NCI-H1694 treated with DMSO at 0.1 percent for 48 hours (cell line): ENCODE measurements around the gene STARD10.

Experiments used
- DNase-seq: peaks from one replicate; lab custom pipeline; 2025; lab: John Stamatoyannopoulos, UW

The STARD10 gene

DNA sequence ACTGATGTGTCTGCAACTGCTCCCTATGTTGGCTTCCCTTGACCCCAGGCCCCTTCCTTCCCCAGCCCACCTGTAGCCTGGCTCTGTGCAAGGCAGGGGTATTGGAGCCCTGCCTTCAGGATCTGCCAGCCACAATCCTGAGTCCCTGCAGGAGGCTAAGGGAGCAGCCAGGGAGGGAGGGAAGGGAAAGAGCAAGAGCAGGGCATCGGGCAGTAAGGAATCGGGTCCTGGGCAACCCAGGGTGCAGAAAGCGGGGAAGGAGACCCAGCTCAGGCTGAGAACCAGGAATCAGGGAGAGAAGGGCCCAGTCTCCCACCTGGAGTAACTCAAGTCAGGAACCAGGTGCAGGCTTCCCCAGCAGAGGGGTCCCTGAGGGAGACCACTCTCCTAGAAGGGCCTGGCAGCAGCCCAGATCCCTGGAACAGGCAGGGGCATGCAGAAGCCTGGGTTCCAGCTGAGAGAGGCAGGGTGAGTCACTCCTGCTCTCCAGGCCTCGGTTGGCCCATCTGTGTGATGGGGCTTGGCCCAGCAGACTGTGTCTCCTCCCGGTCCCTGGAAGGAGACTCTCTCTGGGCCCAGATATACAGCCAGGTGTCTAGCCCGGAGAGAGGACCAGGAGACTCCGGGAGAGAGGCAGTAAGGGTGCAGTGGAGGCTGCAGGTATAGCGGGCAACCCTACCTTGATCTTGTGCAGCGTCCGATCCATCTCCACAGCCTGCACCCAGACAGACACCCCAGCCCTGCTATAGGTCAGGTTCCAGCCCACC lies 13.4 kb downstream of the STARD10 start:
- no peak for DNase-seq

DNA sequence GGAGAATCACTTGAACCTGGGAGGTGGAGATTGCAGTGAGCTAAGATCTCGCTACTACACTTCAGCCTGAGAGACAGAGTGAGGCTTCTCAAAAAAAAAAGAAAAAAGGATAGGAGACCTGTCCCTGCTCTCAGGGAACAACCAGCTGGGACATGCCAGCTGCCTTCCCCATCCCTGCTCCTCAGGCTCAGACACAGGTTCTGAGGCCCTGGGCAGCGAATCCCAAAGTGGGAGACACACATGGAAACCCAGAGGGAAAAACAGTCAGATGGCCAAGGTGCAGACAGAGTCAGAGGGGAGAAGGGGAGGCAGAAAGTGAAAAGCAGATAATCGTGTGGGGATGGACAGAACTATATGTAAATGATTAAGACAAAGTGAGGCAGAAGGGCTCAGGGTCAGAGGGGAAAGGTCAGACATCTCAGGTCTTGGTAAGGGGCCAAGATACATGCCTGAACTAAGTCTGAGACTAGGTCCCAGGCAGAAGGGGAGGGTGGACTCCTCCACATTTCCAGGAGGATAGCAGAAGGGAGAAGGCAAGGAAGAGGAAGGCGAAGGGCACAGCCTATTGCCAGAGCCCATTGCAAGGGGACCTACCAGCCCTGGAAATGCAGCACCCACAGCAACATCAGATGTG lies 14.2 kb downstream of the STARD10 start:
- no peak for DNase-seq

DNA sequence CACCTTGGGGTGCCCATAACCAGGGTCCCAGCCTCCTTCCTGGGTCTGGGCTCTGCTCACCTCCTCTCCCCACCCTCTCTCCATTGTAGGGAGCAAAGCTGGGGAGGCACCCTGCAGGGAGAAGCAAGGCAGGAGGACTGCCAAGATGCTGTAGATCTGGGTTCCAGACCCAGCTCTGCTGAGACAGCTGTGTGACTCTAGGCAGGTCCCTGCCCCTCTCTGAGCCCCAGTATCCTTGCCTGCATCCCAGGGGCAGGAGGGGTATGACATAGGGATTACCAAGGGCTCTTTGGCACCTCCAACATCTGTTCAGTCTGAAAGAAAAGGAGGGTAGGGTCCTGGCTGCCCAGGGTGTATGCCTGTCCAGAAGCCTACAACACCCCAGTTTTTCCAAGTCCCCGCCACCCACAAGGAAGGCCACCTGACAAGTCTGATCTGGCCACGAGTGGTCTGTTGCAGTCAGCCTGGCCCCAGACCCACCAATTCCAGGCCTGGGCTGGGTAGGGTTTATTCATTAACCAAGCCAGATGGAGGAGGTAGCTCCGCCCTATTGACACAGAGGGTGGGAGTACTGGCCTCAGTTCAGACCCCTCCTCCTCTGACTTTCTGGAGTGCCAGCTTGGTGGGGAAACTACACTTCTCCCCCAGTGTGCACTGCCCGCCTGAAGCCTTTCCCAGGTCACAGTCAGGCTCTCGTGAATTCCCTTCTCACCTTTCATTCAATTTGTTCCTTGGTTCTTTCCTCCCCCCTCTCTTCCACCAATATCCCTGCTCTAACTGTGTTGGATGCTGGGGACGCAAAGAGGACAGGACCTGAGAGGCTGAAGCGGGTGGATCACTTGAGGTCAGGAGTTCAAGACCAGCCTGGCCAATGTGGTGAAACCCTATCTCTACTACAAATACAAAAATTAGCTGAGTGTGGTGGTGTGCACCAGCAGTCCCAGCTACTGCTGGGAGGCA lies 15.0 kb downstream of the STARD10 start:
- DNase-seq = peak; percentile 37

DNA sequence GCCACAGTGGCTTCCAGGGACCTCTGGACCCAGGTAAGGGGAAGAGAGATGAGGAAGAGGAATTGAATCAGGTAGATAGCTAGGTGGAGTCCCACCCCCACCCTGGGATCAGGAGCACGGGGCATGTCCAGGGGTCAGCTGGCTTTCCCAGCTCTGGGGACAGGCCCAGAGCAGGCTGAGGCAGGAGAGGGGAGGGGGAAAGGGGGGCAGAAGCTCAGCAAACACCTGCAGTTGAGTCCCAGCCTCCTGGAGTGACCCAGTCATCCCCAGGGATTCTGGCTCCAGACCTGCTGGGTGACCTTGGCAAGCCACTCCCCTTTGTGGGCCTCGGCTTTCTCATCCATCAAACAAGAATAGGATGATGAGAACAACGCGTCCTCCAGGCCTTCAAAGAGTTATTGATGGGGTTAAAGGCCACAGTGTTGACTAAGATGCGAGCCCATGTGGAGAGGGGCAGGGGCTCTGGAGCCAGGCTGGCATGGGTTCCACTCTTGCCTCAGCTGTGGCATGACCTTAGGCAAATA lies 16.0 kb downstream of the STARD10 start:
- DNase-seq = no peak

DNA sequence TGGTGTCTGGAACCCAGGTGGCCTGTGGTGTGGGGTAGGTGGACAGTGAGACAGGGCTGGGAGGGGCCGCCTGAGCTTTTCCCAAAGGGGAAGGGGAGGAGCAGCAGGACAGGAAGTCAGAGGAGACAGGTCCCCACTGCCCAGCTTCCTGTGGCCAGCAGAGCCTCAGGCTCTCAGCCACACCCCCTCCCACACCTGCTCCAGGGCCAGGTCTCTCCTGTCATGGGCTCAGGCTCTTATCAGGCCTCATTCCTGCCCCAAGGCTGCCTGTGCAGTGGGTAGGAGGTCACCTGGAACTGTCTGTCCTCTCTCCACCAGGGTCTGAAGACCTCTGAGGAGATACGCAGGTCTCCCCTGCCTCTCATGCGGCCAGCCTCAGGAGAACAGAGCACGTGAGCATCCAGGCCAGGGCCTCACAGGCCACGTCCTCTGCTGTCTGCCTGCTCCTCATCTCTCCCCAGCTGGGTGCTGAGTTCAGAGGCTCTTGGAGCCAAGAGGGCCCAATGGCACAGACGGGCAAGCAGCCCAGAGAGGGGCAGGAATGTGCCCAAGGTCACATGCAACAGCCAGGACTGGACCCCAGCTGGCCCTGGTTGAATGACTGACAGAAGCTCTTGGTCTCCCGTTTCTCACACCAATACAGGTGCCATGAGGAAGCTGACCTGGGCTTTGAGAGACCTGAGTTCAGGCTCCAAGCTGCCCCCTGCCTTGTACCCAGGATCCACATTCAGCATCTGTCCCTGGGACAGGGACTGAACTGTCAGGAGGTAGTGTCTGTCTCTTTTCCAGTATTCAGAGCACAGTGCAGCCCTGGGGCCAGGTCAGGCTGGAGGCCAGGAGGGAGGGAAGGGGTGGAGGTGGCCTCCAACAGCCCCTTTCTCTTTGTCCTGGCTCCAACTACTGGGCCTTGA lies 16.7 kb downstream of the STARD10 start:
- DNase-seq = no peak

DNA sequence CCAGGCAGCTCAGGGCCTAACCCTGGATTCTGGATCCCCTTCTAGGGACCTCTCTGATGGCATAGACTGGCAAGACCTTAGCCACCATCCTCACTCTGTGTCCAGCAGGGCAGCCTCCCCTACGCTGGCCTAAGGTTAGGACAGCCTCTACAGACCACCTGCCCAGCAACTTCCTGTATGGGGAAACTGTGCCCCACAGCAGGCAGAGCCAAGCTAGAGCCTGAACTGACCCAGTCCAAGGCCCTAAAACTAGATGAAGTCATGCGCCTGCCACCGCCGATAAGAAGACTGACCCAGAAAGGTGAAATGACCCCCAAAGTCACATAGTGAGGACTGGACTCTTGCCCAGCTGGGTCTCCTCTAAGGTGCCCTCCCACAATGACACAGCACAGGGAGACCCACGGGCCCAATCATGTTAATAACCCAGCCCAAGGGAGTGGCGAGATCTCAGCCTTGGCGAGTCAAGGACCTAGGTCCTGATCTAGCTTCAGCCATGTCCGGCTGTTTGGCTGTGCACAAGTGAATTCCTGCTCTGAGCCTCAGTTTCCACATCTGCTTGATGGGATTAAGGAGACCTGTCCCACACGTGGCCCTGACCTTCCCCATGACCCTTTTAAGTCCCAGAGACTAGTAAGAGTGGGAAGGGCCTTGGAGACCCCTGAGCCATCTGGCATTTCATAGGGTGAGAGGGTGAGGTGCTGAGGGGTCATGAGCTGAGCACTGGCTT lies 17.6 kb downstream of the STARD10 start:
- DNase-seq = no peak

DNA sequence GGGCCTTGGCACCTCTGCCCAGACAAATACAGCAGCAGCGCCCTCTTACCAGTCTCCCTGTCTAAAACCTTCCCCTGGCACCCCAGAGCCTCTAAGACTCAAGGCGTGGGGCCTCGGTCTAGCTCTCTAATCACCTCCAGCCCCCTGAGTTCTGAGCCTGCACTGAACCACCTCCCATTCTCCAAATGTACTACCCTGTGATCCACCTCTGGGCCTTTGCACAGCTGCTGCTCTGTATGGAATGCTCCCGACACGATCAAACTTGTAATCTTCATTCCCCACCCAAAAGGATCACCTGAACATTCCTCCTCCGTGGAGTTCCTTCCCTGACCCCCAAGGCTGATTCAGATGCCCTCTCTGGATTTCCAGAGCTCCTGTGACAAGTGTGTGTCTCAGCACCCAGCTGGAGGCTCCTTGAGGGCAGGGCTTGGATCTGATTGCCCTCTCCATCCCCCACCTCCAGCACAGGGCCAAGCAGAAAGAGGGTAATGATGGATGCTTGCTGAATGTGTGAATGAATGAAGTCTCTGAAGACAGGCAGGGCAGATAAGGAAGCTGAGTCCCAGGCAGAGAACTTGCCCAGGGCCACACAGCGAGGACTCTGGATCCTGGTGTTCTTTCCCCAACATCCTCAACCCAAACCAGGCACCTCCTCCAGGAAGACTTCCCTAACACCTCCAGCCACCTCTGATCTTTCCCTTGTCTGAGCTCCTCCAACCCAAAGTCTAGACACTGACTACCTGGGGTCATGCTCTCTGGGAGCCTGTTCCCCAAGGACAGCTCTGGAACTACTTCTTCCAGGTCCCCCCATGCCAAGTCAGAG lies 18.3 kb downstream of the STARD10 start:
- no peak for DNase-seq

DNA sequence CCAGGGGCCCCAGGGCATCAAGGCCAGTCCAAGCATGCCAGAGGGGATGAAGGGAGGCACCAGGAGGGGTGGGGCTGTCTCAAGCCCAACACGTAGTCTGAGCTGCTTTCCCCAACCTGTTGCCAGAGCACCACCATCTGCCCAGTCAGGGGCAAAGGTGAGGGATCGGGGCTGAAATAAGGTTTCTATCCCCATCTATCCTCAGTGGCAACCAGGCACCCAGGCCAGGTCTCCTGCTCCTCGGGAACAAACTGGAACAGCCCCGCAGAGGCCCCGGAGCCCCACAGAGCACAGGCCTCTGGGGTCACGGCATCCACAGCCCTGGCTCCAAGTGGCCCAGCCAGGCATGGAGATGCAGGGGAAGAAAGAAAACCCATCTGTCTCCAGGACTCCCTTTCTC lies 19.3 kb downstream of the STARD10 start:
- DNase-seq = no peak

DNA sequence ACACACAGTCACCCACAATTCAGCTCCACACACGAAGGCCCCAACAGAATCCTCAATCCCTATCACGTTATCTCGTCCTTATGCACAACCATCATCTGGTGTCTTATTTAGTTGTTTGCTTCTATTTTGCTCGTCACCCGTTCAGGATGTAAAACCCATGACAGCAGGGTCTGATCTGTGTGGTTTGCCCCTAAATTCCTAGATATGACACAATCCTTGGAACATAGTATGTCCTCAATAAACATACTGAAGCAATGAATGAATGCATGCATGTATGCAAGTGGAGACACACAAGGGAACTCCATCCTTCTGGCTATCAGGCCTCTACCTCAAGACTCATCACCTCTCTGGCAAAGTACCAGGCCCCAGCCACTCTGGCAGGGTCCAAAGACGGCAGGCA lies 20.2 kb downstream of the STARD10 start:
- DNase-seq = no peak

DNA sequence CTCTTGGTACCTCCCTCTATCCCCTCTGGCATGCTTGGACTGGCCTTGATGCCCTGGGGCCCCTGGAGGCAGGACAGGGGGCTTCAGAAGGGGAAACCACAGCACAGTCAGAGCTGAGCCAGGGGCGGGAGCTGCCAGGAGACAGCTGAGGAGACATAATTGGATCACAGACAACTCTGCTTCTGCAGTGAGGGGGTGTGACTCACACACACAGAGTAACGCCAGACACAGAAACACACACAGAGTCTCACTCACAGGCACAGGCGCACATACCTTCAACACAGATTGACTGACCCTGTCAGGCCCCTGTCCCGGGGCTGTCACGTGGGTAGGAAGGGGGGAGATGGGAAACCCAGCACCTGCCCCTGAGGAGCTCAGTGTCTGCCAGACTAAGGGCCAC lies 20.6 kb downstream of the STARD10 start:
- DNase-seq = peak; percentile 37

DNA sequence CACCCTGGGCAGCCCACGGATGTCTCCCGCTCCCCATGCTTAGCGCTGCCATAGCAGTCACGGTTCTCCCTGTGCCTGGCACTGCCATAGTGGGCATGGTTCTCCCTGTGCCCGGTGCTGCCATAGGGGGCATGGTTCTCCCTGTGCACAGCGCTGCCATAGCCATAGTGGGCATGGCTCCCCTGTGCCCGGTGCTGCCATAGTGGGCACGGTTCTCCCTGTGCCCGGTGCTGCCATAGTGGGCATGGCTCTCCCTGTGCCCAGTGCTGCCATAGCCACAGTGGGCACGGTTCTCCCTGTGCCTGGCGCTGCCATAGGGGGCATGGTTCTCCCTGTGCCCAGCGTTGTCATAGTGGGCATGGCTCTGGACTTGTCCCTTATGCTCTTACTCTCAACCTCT lies 21.8 kb downstream of the STARD10 start:
- DNase-seq = no peak

DNA sequence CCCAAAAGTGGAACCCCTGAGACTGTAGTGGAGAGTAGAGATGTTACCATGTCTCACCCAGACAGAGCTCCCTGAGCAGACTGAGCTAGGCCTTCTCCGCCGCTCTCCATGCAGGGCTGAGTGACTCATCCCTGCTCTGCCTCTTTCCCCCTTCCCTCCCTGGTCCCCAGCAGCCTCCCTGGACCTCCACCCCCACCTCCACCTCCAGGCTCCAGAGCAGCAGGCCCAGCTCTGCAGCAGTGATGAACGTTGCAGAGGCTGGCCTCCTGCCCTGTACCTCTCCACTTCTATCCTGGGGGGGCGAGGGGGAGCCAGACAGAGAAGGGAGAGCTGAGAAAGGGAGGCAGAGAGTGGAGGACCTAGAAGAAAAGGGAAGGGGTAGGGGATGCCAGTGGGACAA lies 22.3 kb downstream of the STARD10 start:
- DNase-seq = no peak

DNA sequence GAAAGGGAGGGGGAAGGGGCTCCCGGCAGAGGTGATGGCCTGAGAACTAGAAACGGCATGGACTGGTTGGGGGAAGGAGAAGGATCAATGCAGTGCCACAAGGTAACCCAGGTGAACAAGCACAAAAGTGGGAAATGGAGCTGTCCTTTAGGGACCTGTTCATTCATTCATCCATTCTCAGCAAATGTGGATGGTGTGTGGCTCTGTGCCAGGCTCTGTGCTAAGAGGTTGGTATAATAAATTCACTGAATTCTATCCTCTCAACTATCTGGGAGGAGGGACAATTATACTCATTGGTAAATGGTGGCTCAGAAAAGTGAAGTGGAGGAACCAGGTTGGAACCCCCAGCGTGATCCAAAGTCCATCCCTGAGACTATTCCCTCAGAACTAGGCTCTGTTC lies 23.0 kb downstream of the STARD10 start:
- no peak for DNase-seq

DNA sequence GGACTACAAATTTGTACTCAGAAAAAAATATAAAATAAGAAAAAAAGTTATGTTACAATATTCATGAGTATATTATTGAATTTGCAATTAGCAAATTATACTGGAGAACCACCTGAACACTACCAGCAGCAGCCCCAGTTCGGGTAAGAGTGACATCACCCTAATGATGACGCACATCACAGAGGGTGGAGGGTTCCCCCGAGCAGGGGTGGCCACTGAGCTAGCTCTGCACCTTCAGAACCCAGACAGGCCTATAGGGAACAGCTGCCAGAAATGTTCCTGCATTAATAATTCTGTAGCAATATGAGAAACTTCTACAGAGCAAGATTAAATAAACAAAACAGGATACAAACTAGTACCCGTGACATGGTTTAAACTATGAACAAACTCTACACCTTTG lies 24.2 kb downstream of the STARD10 start:
- DNase-seq = no peak

DNA sequence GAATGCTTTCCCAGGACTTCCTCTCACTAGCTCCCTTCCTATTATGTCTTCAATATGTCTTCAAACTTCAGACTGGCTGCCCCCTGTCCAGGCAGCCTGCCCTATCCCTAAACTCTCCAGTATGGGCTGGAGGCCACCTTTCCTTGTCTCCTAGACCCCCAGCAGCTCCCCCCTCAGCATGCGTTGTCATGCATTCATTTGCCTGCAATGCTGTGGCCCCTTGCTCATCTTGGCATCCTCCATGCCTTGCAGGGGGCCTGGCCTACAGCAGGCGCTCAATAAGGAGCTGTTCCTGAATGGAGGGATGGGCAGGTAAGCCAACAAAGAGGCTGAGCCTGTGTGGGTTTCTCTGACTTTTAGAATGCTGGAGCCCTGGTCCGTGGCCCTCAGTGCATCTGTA lies 25.3 kb downstream of the STARD10 start:
- no peak for DNase-seq

DNA sequence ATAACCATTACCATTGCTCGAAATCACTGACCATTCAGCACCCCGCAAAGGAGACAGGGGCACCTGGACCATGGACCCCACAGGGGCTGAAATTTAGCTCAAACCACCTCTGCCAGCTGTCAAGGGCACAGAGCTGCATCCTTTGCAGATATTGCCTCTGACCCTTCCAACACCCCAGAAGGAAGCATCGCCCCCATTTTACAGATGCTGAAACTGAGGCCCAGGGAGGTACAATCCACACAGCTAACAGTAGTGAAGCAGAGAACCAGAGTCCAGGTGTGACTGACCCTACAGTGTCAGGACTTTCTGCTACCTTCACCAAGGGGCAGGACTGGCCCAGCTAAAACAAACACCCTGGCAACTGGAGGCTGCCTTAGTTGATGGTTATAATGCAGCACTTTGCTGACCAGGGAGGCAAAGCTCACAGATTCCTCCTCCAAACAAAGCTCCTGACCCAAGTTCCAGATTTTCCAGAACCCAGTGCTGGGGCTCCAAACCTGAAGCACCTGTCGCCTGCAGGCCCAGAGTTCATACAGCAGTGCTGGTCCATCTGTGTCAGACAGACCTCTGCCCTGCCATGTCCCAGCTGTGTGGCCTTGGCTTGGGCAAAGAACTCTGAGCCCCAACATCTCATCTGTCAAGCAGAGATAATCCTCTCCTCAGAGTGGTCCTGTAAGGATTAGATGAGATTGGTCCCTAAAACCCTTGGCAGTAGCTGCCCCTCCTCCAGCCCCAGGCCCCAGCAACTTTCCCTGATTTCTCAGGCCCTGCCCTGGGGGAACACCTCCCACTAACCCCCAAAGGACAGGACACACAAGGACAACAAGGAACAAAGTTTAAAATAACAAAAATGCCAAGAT lies 26.4 kb downstream of the STARD10 start:
- no peak for DNase-seq

DNA sequence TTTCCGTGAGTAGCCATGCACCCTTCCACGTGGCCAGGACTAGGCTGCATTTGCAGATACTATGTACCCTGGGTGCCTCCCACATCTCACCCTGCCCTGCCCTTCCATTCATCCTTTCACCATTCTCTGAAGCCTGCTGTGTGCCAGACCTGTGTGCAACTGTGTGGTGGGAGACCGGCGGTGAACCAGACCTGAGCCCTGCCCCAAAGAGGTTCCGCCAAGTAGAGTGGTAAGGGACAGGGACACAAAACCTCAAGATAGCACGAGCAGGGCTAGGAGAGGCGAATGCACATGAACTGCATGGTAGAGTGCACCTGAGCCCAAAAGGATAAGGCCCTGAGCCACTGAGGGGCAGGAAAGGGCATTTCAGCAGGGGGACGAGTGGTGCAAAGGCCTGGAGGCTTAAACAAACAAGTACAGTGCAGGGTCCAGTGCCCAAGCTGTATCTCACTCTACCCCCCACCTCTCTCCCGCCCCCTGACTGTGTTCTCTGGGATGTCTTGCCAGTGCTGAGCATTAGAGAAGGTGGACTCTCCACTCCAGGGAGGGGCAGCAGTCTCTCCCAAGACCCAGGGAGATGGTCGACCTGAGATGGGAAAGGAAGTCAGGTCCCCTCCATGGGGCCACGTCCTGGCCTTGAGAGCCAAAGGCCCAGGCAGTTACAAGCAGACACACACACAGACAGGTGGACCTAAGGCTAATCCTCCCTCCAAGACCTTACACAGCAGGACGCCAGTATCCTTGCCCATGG lies 27.5 kb downstream of the STARD10 start:
- DNase-seq = no peak

DNA sequence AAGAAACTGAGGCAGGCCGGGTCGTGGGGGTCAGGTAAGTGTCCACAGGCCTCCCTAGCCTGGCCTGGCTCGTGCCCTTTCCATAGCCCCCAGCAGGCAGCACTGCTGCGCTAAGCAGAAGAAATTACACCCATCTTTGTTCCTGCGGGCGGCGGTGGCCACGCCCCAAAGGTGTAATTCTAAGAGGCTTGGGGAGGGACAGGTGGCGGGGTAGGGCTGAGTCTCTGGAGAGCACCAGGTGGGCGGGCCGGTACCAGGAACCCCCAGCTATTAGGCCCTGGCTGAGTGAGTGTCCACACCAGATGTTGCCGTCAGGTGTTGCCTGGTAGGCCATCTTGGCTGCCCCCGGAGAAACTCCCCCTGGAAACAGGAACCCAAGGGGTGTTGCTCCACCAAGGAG lies 29.3 kb downstream of the STARD10 start:
- DNase-seq = no peak
